Prostate gland (tissue), 2 donors: Measurements from ENCODE around the gene TNNT2. TPM values are rescaled to one million over a fixed set of nuclear protein-coding genes. Genes with fewer than 3 reads are reported as not detected.

Source experiments
- DNase-seq: peaks from one replicate; pipeline ENCODE4 v3.0.0-alpha.2; 2019; ENCODE audit warnings: low spot score
- H3K27ac ChIP-seq, 2 donors: fragments of 200-600 bp; sonication (generic); 2 replicates each; pipeline ENCODE4 v1.5.1; 2017 to 2019
- H3K27me3 ChIP-seq: fragments of 200-600 bp; sonication (generic); replicated peaks from 2 replicates; pipeline ENCODE4 v1.5.1; 2019; ENCODE audit not compliant: insufficient read depth
- H3K36me3 ChIP-seq, 2 donors: fragments of 200-600 bp; sonication (generic); 1 replicate in 1 of 2; 2 replicates in 1 of 2; pipeline versions ENCODE4 v1.5.1 to v1.8.1; 2017 to 2019
- H3K4me1 ChIP-seq: fragments of 200-600 bp; sonication (generic); replicated peaks from 2 replicates; pipeline ENCODE4 v1.5.1; 2019
- H3K4me3 ChIP-seq, 2 donors: fragments of 200-600 bp; sonication (generic); 2 replicates each; pipeline ENCODE4 v1.5.1; 2017 to 2019
- H3K9me3 ChIP-seq: fragments of 200-600 bp; sonication (generic); 2 replicates; pipeline ENCODE4 v1.5.1; 2017
- POLR2A ChIP-seq: fragments of 450-650 bp; IDR thresholded peaks from one replicate; pipeline ENCODE4 v1.6.1; 2016; ENCODE audit warnings: antibody characterized with exemption, mild to moderate bottlenecking
- POLR2AphosphoS5 ChIP-seq: sonication (generic); formaldehyde crosslinking; IDR thresholded peaks from one replicate; pipeline ENCODE4 v1.6.1; 2017; ENCODE audit warnings: antibody characterized with exemption
- WGBS: methylation state at CpG from one replicate; pipeline ENCODE4 v1.1.5; 2018; 5-methylcytosine and 5-hydroxymethylcytosine counted together
- intact Hi-C: fragments of 100-400 bp; cut with DNase I; formaldehyde crosslinking; loops from one replicate; pipeline ENCODE4 v1.14.2; 2022
- total RNA-seq, 2 donors: library from RNA; depleted of rRNA; stranded (reverse); fragments of >200 nt; gene quantifications; one replicate each; pipeline ENCODE4 v1.1.0, GENCODE V29; 2016
- TF ChIP-seq, protein P1 (sequence below), 4 experiments: fragments of 200-600 bp in 2 of 4; fragments of 450-650 bp in 2 of 4; sonication (generic) in 2 of 4; IDR thresholded peaks; 1 replicate in 3 of 4; 2 replicates in 1 of 4; pipeline ENCODE4 v1.5.1; 2016 to 2019; ENCODE audit warnings: antibody characterized with exemption in 4 of 4, mild to moderate bottlenecking in 2 of 4, moderate library complexity in 2 of 4

Gene TNNT2
- total RNA-seq = 1 to 10 TPM; 2.2 to 3.5 TPM

DNA sequence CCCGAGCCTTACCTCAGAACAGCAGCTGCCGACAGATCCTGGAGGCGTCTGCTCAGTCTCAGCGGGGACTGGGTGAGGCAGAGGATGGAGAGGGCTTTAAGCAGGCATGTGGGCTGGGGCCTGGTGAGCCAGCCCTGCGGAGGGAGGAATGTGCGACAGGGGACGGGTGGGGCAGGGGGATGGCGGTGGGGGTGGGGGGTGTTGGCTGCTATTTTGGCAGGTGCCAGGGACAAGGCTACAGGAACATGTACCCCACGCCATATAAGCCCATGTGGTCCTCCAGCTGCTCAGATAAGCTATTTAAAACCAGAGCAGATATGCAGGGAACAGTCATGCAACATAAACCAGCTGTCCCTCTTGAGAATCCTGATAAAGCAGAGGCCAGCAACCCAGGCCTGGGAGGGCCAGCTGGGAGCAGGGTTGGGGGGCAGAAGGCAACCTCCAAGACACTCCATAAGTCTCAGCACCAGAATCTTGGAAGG is at the start of gene TNNT2:
TSS of gene TNNT2 (minus strand) at position 70 of the 482 bp plus-strand sequence. CDS start 4,426 bp downstream, outside the sequence.
- intact Hi-C loops = no loop called here
- 47% methylated on average over 9 of the region's 9 CpGs for WGBS
- Histone ChIP-seq H3K27ac (no peak within 1 kb of the TSS), H3K27me3 (no peaks in the 10 kb centered on the region), H3K4me3 (no peak within 1 kb of the TSS), H3K36me3 (no peaks in the 10 kb centered on the region), H3K9me3 (no peaks in the 10 kb centered on the region), H3K4me1 (no peaks in the 10 kb centered on the region)
- TF ChIP-seq, protein P1, sequence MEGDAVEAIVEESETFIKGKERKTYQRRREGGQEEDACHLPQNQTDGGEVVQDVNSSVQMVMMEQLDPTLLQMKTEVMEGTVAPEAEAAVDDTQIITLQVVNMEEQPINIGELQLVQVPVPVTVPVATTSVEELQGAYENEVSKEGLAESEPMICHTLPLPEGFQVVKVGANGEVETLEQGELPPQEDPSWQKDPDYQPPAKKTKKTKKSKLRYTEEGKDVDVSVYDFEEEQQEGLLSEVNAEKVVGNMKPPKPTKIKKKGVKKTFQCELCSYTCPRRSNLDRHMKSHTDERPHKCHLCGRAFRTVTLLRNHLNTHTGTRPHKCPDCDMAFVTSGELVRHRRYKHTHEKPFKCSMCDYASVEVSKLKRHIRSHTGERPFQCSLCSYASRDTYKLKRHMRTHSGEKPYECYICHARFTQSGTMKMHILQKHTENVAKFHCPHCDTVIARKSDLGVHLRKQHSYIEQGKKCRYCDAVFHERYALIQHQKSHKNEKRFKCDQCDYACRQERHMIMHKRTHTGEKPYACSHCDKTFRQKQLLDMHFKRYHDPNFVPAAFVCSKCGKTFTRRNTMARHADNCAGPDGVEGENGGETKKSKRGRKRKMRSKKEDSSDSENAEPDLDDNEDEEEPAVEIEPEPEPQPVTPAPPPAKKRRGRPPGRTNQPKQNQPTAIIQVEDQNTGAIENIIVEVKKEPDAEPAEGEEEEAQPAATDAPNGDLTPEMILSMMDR (IDR thresholded peaks at IDR 0.05) = no peak
- TF ChIP-seq POLR2A (no peak), POLR2AphosphoS5 (no peak)
- DNase-seq = no peak

DNA sequence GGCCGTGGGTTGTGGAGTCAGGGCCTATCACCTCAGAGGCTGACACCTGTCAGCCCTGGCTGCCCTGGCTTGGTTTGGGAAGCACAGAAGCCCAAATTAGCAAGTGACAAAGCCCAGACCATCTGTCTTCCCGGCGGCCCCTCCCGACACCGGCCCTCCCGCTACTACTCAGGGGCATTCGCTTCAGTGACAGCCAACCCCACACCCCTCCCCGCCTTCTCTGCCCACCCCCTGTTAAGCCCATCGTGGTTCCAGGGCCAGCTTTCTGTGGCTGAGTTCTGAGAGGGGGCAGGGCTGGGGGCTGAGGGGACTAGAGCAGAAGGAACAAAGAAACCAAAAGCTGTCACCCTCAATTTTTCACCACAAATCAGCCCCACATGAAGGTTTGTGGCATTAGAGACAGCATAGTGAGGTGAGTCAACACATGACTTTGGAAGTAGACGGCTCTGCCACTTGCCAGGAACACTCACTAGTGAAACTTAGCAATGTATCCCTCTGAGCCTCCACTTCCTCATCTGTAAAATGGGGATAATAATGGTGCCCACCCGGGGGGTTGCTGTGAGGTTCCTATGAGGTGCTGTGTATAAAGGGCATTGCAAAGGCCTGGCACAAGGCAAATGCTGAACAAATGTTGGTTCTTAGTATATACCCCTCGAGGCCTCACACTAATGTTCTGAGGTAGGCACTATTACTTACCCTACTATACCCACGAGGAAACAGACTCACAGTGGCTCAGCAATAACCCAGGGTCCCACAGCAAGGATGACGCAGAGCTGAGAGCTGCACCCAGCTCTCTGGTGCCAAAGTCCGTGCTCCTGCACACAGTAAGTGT is 49.2 kb upstream of the TNNT2 start:
- H3K27ac ChIP-seq = no peak overlapping the region
- no peaks in the 10 kb centered on the region for H3K36me3 ChIP-seq
- H3K4me1 ChIP-seq = no peaks in the 10 kb centered on the region
- DNase-seq = no peak
- TF ChIP-seq, protein P1 (IDR thresholded peaks at IDR 0.05) = no peak
- no peak for TF ChIP-seq POLR2A
- TF ChIP-seq POLR2AphosphoS5 = no peak
- H3K9me3 ChIP-seq = no peaks in the 10 kb centered on the region
- no peaks in the 10 kb centered on the region for H3K27me3 ChIP-seq
- 79% methylated on average over 15 of the region's 15 CpGs for WGBS
- H3K4me3 ChIP-seq = no peak overlapping the region
- intact Hi-C loops = no loop called here

DNA sequence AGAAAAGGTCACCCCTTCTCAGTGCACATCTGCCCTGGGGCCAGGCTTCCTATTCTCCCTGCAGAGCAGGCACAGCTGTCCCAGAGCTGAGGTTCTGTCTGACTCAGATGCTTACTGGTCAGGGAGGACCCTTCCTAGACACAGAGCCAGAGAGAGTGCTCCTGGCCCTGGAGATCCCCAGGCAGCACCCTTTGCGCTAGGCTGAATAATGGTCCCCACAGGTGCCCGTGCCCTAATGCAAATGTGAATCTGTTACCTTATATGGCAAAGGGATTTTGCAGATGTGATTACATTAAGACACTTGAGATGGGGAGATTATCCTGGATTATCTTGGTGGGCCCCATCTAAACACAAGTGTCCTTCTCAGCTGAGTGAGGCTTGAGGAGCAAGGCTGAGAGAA is 46.7 kb upstream of the TNNT2 start:
- H3K36me3 ChIP-seq = no peaks in the 10 kb centered on the region
- H3K27me3 ChIP-seq = no peaks in the 10 kb centered on the region
- no peak for TF ChIP-seq POLR2A
- TF ChIP-seq POLR2AphosphoS5 = no peak
- no peaks in the 10 kb centered on the region for H3K9me3 ChIP-seq
- no peak overlapping the region for H3K4me3 ChIP-seq
- no peaks in the 10 kb centered on the region for H3K4me1 ChIP-seq
- intact Hi-C loops = no loop called here
- H3K27ac ChIP-seq = no peak overlapping the region
- no peak for DNase-seq
- 100% methylated on average over 2 of the region's 2 CpGs for WGBS

- Histone ChIP-seq H3K36me3 (no peaks in the 10 kb centered on the region), H3K4me1 (no peaks in the 10 kb centered on the region), H3K27me3 (no peaks in the 10 kb centered on the region), H3K27ac (no peak overlapping the region), H3K4me3 (no peak overlapping the region), H3K9me3 (no peaks in the 10 kb centered on the region)
- 65% methylated on average over 6 of the region's 6 CpGs for WGBS
- TF ChIP-seq, protein P1 (IDR thresholded peaks at IDR 0.05) = no peak
- TF ChIP-seq POLR2AphosphoS5 = no peak
- TF ChIP-seq POLR2A = no peak
- intact Hi-C loops = no loop called here
- DNase-seq = no peak
Measured at GRCh38 chr1:201423655-201424054, 46.2 kb upstream of the TNNT2 start.

DNA sequence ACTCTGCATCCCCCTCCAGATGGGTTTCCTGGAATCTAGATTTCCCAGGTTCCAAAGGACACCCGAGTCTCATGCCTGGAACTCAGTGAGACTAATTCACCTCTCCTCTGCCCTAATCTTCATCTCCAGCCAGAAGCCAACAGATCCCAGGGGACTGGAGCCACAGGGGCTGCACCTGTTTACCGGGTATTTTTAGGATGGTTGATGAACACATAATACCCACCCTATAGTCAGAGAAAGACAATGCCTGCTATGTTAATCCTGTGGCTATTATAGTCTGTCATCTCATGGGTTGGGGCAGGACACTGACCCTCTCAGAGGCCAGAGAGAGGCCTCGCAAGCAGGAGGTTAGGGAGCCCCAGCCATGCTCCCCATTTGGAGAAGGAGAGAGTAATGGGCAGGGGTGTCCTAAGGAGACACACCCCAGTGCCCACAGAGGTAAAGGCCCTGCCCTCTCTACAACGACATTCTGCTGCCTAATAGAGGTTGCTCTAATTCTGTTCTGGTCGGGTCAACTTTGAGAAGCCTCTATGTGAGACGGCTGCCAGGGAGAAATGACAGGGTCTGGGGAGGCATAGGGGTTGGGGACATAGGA is 45.1 kb upstream of the TNNT2 start:
- intact Hi-C loops = no loop called here
- WGBS = 84% methylated on average over 6 of the region's 6 CpGs
- TF ChIP-seq, protein P1 (IDR thresholded peaks at IDR 0.05) = no peak
- TF ChIP-seq POLR2A (no peak), POLR2AphosphoS5 (no peak)

More for the DNA sequence above, 45.1 kb upstream of the TNNT2 start:
- no peak for DNase-seq
- Histone ChIP-seq H3K4me1 (no peaks in the 10 kb centered on the region), H3K36me3 (no peaks in the 10 kb centered on the region), H3K4me3 (no peak overlapping the region), H3K27ac (no peak overlapping the region), H3K9me3 (no peaks in the 10 kb centered on the region), H3K27me3 (no peaks in the 10 kb centered on the region)
